HG03039 (cell line): ENCODE data around the gene HPSE.

Experiments
- ATAC-seq: cut with Tn5 transposase; IDR thresholded peaks from one replicate; pipeline ENCODE4 v1.9.1; 2021; ENCODE audit warnings: mild to moderate bottlenecking, moderate library complexity; ENCODE audit not compliant: unreplicated experiment

Gene HPSE

GRCh38 chr4:83250687-83251446 lies 83.8 kb downstream of the HPSE start:
- no peak for ATAC-seq

GRCh38 chr4:83248486-83248885 lies 86.2 kb downstream of the HPSE start:
- no peak for ATAC-seq

GRCh38 chr4:83247415-83248357 lies 87.0 kb downstream of the HPSE start:
- ATAC-seq, result no peak
